Measurements from ENCODE around the gene MAPK4.

Gene MAPK4

DNA sequence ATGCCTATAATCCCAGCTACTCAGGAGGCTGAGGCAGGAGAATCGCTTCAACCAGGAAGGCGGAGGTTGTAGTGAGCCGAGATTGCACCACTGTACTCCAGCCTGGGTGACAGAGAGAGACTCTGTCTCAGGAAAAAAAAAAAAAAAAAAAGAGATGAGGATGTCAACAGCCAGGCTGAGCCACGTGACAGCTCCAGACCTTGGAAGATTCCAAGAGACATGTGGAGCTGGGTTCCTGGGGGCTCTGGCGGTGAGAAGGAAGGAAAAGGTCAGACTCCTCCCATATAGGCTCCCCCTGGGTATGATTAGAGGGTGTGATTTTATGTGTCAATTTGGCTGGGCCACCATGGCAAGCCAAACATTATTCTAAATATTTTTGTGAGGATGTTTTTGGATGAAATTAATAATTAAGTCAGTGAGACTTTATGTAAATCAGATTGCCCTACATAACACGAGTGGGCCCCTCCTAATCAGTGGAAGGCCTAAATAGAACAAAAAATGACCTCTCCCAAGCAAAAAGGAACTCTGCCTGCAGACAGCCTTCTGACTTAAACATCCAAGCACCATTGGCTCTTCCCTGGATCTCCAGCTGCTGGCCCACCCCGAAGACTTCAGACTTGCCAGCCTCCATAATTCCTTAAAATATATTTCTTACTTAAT, 178.3 kb downstream of the MAPK4 start:
- TF ChIP-seq, protein P1, sequence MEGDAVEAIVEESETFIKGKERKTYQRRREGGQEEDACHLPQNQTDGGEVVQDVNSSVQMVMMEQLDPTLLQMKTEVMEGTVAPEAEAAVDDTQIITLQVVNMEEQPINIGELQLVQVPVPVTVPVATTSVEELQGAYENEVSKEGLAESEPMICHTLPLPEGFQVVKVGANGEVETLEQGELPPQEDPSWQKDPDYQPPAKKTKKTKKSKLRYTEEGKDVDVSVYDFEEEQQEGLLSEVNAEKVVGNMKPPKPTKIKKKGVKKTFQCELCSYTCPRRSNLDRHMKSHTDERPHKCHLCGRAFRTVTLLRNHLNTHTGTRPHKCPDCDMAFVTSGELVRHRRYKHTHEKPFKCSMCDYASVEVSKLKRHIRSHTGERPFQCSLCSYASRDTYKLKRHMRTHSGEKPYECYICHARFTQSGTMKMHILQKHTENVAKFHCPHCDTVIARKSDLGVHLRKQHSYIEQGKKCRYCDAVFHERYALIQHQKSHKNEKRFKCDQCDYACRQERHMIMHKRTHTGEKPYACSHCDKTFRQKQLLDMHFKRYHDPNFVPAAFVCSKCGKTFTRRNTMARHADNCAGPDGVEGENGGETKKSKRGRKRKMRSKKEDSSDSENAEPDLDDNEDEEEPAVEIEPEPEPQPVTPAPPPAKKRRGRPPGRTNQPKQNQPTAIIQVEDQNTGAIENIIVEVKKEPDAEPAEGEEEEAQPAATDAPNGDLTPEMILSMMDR (conservative IDR thresholded peaks at IDR 0.05; ENCODE audit: control insufficient read depth, insufficient read depth, low read depth, low read length): no peak
- H3K4me3 ChIP-seq (ENCODE audit: control insufficient read depth, low read depth, low read length): no peak overlapping the region
- DNase-seq (ENCODE audit: low read depth): no peak

- no peak for DNase-seq (ENCODE audit: low read depth)
- no peak overlapping the region for H3K4me3 ChIP-seq (ENCODE audit: control insufficient read depth, low read depth, low read length)
- TF ChIP-seq, protein P1 (conservative IDR thresholded peaks at IDR 0.05; ENCODE audit: control insufficient read depth, insufficient read depth, low read depth, low read length): no peak
Observed at GRCh38 chr18:50742952-50743351, 183.1 kb downstream of the MAPK4 start.

DNA sequence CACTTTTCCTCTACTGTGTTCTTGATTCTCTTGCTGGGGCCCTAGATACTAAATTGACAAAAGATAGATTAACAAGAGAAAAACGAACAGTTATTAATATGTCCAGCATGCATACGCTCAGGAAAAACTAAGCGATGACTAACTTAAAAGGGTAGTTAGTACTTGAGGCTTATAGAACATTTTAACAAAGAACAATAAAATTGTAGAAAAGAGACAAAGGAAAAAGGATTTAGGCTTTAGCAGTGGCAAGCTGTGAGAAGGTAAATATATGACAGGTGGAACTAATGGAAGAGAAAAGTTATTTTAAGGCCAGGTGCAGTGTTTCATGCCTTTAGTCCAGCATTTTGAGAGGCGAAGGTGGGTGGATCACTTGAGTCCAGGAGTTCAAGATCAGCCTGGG, 184.4 kb downstream of the MAPK4 start:
- no peak for DNase-seq (ENCODE audit: low read depth)
- TF ChIP-seq, protein P1 (conservative IDR thresholded peaks at IDR 0.05; ENCODE audit: control insufficient read depth, insufficient read depth, low read depth, low read length): no peak
- H3K4me3 ChIP-seq (ENCODE audit: control insufficient read depth, low read depth, low read length): no peak overlapping the region

DNA sequence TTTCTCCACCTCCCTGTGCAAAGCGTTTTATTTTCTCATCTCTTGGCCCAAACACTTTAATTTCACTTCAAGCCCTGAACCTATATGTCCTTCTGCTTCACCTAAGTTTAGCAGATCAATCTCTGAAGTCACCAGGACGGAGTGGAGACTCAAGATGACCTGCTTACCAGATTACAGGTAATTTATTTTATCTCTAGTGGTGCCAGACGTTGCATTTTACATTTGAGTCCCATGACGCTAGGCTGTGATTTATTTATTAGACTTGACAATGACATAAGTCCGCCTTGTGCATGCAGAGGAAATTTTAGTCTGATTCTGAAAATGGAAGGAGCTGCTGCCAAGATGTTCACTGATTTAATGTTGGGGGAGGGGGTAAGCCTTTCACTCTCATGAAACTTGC, 186.1 kb downstream of the MAPK4 start:
- TF ChIP-seq, protein P1 (conservative IDR thresholded peaks at IDR 0.05; ENCODE audit: control insufficient read depth, insufficient read depth, low read depth, low read length): no peak
- DNase-seq (ENCODE audit: low read depth): no peak
- no peak overlapping the region for H3K4me3 ChIP-seq (ENCODE audit: control insufficient read depth, low read depth, low read length)

DNA sequence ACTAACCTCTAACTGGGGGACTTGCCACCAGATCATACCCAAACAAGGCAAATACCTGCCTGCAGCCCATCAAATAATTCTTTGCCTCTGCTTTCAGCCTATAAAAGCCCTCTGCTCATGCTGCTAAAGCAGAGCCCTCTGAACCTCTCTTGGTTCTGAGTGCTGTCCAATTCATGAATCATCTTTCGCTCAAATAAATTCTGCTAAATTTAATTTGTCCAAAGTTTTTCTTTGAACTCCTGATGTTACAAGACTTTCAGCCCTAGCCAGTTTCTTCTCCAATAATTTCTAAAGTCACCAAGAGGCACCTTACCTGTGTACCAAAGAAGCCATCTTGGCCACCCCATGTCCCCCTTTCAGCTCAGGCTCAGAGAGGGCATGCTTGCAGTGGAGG, 188.0 kb downstream of the MAPK4 start:
- no peak for DNase-seq (ENCODE audit: low read depth)
- no peak overlapping the region for H3K4me3 ChIP-seq (ENCODE audit: control insufficient read depth, low read depth, low read length)

DNA sequence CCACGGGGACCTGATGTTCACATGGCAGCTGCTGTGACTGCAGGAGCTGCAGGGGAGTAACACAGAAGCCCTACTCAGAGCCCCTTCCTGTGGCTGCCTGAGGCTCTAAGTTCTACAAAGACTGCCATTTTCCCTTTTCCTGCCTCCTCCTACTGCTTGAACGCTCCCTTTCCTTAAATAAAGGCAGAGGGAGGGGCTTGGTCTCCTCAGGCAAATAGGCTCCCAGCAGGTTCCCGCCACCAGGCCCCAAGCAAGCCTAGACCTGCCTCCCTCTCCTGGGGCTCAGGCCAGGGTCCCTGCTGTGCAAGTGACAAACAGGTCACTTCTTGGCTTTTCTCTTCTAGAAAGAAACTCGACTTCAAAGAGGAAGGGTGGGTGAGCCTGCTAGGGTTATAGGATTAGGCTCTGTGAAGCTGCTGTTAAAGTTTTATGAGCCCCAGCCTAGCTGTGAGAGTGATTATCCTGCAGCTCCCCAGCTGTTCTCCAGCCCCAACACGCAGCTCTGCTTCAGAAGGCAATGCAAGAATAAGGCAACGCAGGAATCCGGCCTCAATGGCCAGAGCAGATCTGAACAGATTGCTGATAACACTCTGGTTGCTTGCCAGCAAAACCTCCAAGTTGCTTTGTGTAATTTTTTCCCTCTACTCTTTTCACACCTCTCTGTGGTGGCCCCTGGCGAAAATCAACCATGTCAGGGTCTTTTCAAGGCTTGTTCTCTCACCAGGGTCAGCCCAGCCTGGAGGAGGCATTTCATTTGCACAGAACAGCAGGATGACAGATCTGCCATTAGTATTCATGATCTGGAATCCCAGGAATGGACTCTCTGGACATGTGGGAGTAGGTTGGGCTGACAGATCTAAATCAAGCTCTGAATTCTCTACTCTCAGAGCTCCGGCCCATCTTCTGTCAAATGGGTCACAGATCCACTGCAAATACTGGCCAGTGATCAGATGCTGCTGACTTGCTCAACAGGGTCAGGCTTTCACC, 188.6 kb downstream of the MAPK4 start:
- TF ChIP-seq, protein P1 (conservative IDR thresholded peaks at IDR 0.05; ENCODE audit: control insufficient read depth, insufficient read depth, low read depth, low read length): no peak
- H3K4me3 ChIP-seq (ENCODE audit: control insufficient read depth, low read depth, low read length): no peak overlapping the region
- DNase-seq (ENCODE audit: low read depth): no peak

More for the DNA sequence above, 188.0 kb downstream of the MAPK4 start:
- TF ChIP-seq, protein P1 (conservative IDR thresholded peaks at IDR 0.05; ENCODE audit: control insufficient read depth, insufficient read depth, low read depth, low read length): no peak
